GM19328 (cell line): ENCODE results near the gene ADCY3.
"Not testable (repeated sequence)": the region's sequence is repeated elsewhere in the genome, so short reads cannot be mapped to it uniquely, and the experiment has no call there.

Experiments
- ATAC-seq: cut with Tn5 transposase; IDR thresholded peaks from one replicate; pipeline ENCODE4 v1.9.1; 2021; ENCODE audit warnings: mild to moderate bottlenecking, moderate library complexity; ENCODE audit not compliant: unreplicated experiment

The ADCY3 gene

DNA sequence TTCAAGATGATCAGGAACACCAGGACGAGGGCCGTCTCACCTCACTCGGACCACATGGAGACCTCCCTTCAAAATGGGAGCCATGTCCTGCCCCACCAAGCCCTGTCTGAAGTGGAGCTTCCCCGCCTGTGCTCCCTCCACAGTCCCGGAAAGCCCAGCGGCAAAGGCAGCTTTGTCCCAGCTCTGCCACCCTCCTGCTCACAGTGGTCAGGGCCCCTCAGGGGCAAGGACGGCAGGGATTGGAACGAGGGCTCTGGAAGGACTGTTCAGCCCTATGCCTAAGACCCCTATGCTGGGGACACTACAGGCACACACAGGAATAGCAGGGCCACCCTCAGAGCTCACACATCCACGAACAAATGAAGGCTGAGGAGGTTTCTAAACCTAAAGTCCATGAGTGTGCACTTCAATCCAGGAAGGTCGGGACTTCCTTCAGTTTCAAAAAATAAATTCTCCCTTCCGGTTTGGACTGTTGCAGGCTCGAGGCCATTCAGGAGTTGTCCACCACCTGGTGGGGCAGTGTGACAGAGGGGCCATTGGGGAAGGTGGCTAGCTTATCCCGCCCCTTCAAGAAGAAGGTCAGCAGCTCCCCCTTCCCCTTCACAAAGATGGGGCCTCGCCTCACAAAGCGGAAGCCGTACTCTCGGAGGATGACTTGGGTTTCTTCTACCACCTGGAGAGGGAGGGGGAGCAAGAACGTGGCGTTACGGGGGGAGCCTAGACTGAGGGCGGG lies 100.4 kb downstream of the ADCY3 start:
- no peak for ATAC-seq

DNA sequence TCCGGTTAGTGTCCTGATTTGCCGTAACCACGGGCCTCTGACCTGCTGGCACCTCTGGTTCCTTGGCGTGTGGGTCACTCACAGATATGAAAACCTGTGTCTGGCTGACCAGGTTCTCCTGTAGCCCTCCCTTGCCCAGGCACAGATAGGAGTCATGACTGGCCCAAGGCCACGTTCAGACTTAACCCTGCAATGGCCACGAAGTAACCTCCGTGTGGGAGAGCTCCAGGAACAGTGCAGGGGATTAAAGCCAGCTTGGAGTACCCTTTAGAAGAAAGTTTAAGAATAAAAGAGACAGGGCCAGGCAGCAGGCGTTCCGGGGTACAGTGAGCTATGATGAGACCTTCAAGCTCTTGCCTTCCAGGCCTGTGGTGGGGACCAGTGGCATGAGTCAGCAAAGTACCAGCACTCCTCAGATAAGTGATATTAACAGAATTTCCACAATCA lies 101.3 kb downstream of the ADCY3 start:
- ATAC-seq, result no peak

- ATAC-seq, result no peak
Measured at GRCh38 chr2:24816884-24817283, 103.2 kb downstream of the ADCY3 start.

DNA sequence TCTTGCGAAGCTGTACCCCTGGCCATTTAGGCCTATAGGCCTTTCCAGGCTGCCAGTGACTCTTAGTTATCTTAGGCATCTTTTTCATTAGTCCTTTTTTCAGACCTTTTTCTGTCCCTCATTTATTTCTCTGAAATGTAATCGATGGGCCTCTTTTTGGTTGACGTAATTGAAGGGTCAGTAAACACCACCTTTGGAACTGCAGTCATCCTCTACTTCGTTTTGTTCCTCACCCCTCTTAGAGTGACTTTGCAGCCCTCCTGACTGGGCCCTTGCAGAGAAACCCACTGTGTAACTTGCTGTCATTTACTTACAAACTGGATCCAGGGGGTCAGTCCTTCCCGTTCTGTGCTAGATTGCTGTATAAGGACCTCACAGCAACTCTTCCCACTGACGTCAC lies 103.6 kb downstream of the ADCY3 start:
- ATAC-seq, result no peak

- ATAC-seq, result no peak
Measured at GRCh38 chr2:24815171-24815570, 104.9 kb downstream of the ADCY3 start.

- no peak for ATAC-seq
Measured at GRCh38 chr2:24814516-24814915, 105.5 kb downstream of the ADCY3 start.

- no peak for ATAC-seq
Measured at GRCh38 chr2:24813691-24814137, 106.3 kb downstream of the ADCY3 start.

DNA sequence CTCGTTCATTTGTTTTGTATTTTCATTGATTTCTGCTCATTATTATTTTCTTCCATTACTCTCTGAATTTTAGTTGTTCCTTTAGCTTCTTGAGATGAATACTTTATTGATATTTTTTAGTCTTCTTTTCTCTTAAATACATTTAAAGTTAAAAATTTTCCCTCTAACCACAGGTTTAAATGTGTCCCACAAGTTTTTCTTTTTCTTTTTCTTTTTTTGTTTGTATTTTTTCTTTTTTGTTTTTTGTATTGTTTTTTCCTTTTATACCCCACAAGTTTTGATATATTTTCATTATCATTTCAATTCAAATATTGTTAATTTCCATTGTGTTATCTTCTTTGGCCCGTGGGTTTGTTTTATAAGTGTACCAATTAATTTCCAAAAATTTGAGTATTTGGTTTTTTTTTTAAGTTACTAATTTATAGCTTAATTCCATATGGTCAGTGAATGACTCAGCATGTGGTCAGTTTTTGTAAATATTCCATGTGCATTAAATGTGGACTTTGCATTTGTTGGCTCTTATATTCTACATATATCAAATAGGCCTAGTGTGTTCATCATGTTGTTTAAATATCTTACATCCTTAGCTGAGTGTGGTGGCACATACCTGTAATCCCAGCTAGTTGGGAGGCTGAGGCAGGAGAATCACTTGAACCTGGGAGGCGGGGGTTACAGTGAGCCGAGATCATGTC lies 110.6 kb downstream of the ADCY3 start:
- ATAC-seq, result no peak

DNA sequence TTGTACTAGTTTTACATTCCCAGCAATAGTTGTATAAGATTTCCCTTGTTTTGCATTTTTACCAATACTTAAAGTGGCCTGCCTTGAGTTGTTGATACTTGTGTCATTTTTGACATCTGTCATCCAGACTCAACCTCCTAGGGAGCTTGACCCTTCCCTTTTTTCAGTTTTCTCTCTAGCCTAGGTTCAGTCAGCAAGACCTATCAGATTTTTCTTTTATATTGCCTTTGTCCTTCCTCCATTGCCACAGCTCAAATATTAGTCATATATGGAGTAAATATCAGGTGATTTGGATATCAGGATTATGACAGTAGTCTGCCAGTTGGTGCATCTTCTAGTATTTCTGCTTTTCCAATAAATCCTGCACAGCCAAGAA lies 113.4 kb downstream of the ADCY3 start:
- ATAC-seq, result no peak

DNA sequence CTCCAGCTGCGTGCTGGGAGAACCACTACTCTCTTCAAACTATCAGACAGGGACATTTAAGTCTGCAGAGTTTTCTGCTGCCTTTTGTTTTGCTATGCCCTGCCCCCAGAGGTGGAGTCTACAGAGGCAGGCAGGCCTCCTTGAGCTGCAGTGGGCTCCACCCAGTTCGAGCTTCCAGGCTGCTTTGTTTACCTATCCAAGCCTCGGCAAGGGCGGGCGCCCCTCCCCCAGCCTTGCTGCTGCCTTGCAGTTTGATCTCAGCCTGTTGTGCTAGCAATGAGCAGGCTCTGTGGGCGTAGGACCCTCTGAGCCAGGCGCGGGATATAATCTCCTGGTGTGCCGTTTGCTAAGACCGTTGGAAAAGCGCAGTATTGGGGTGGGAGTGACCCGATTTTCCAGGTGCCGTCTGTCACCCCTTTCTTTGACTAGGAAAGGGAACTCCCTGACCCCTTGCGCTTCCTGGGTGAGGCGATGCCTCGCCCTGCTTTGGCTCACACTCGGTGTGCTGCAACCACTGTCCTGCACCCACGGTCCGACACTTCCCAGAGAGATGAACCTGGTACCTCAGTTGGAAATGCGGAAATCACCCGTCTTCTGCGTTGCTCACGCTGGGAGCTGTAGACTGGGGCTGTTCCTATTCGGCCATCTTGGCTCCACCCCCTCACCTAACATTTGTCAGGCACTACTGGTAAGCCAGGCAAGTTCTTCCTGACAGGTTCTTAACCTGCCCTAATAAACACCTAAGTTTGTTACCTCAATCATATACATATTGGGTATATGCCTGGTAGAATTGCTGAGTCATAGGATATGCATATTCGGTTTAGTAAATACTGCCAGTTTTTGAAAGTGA lies 114.0 kb downstream of the ADCY3 start:
- ATAC-seq, result not testable (repeated sequence)

DNA sequence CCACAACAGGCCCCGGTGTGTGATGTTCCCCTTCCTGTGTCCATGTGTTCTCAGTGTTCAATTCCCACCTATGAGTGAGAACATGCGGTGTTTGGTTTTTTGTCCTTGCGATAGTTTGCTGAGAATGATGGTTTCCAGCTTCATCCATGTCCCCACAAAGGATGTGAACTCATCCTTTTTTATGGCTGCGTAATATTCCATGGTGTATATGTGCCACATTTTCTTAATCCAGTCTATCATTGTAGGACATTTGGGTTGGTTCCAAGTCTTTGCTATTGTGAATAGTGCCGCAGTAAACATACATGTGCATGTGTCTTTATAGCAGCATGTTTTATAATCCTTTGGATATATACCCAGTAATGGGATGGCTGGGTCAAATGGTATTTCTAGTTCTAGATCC lies 119.5 kb downstream of the ADCY3 start:
- ATAC-seq, result not testable (repeated sequence)

- no peak for ATAC-seq
Measured at GRCh38 chr2:24797644-24798043, 122.4 kb downstream of the ADCY3 start.

- no peak for ATAC-seq
Measured at GRCh38 chr2:24793761-24794435, 126.1 kb downstream of the ADCY3 start.

DNA sequence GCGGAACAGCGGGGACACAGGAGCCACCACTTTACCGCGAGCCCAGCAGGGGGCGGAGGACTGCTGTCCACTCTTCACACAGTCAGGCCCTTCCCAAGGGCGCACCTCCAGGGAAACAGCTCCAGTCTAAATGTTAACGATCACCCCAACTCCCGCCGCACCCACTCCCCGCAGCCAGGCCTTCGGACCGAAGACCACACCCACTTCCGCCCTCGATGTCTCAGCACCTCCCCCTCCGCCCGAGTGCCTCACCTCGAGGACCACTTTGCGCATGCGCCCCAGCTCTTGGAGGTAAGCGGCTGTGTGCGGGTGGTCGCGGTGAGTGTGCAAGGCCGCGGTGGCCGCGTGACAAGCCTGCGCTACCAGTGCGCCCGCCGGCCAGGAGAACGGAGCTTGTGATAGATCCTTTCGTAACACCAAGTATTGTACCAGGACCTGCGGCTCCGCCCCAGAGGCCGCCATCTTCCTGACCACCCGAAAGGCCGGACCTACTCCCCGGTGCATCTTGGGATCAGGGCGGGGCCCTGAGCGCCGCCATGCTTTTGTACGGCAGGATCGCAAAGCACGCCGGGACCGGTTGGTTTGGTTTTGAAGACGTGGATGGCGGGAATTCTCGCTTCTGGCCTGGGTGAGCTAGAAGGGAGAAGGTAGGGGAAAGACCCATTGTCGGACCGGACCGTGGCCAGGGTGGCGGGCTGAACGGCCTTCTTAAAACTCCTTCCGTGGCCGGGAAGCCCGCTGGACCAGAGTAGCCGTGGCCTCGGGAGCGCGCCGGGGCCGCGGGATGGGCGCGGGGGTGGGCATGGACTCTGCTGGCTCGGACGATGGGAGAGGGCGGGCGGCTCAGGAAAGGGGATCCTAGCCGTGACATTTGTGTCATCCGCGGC lies 126.9 kb downstream of the ADCY3 start, which contains the start of the genes CENPO and PTRHD1:
Gene CENPO (plus strand): TSS at position 552 of the 887 bp plus-strand sequence. CDS start 495 bp downstream, outside the sequence.
Gene PTRHD1 (minus strand): TSS at position 518 of the 887 bp plus-strand sequence. CDS start 14 bp downstream, at position 504.
- ATAC-seq, result peak; percentile 95

- ATAC-seq, result no peak
Measured at GRCh38 chr2:24792542-24792873, 127.5 kb downstream of the ADCY3 start.

DNA sequence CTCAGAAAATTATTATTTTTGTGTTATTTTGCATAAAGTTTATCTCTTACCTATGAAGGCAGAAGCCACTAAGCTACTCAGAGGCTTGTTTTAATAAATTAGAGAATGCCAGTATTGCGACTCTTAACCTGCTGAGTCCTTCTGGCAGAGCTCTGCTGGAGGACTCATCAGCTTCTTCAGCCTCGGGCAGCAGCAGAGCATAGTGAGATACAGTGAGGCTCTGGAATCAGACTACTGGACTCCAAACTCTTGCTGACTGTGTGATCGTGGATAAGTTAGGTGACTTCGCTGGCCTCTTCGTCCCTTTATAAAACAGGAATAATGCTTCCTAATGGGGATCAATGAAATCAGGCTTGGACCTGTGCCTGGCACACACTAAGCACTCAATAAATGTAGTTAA lies 128.6 kb downstream of the ADCY3 start:
- no peak for ATAC-seq

- ATAC-seq, result no peak
Measured at GRCh38 chr2:24788816-24789215, 131.2 kb downstream of the ADCY3 start.

DNA sequence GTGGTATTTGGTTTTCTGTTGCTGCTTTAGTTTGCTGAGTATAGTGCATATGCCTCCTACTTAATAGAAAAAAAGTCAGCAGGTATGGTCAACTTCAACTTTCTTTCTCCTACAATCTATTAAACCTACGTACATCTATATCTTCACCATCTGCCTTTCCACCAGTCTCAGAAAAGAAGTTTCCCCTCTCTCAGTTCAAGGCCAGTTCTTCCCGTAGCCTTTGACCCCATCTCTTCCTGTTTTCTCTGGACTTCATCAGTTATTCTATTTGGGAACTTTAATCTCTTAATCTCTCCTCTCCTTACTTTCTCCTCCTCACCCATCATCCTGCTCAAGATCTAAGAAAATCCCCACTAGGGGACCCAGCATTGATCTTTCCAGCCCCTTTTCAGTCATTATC lies 132.5 kb downstream of the ADCY3 start:
- ATAC-seq, result no peak

- peak; percentile 84 for ATAC-seq
Measured at GRCh38 chr2:24785671-24786321, 134.2 kb downstream of the ADCY3 start.
